Measurements from ENCODE around the gene RSU1.

RSU1 gene

DNA sequence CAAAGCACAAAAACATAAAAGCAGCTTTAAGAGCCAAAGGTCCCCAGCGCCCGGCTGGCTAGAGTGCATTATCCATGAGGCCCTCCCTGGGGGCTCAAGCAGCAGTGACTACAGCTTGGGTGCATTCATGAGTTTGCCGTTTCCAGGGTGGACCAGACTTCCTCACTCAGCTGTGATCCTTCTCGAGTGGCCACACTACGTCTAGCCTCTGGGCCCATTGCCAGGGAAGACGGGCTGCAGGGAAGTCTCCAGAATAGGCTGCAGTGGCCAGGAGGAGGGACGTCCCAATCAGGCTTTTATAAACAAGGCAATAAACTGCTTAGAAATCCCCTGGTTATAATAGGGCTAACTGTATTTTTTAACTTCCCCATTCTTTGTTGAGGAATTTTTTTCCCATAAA, 206.2 kb downstream of the RSU1 start:
- DNase-seq (ENCODE audit: low read depth in 2 of 2, low spot score in 1 of 2), result no peak

DNA sequence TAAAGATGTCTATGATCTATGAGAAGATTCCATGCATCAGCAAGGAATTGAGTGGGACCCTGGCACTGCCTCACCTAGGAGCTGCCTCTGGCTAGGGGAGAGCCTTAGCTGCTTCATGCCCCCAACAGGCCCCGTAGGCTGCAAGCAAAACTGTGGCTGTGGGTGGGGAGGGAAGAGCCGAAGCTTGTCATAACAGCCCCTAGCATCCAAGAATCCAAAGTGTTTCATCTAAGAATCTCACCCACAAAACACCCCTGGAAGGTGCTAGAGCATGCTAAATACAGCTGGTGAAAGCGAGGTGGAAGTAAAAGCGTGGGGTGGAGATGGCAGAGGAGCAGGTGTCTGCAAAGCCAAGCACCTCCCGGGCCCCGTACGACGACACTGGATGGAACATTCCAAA, 208.0 kb downstream of the RSU1 start:
- DNase-seq (ENCODE audit: low read depth in 2 of 2, low spot score in 1 of 2), result no peak

DNA sequence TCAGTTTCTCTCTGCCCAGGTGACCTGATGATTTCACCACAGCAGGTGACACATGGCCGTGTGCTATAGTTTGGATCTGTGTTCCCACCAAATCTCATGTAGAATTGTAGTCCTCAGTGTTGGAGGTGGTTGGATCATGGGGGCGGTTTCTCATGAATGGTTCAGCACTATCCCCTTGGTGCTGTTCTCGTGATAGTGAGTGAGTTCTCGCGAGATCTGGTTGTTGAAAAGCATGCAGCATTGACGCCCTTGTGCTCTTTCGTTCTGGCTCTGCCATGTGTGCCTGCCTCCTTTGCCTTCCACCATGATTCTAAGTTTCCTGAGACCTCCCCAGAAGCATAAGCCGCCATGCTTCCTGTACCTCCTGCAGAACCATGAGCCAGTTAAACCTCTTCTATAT, 210.3 kb downstream of the RSU1 start:
- no peak for DNase-seq (ENCODE audit: low read depth in 2 of 2, low spot score in 1 of 2)

DNA sequence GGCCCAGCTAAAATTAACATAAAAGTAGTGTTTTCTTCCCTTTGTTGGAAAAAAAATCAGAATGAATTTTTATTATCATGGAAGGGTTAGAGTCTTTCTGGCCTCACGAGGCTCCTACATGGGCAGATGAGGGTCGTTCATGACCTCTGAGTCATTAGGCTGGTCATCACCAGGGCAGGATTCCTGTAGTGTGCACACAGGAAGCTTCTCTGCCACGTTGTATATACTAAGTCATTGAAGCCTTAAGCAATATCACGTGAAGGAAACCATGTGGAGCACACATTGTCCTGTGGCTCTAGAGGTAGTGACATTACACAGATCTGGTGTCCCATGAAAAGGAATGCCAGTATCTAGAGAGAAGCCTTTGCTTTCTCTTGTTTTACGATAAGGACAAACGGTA, 210.8 kb downstream of the RSU1 start:
- DNase-seq (ENCODE audit: low read depth in 2 of 2, low spot score in 1 of 2), result no peak

DNA sequence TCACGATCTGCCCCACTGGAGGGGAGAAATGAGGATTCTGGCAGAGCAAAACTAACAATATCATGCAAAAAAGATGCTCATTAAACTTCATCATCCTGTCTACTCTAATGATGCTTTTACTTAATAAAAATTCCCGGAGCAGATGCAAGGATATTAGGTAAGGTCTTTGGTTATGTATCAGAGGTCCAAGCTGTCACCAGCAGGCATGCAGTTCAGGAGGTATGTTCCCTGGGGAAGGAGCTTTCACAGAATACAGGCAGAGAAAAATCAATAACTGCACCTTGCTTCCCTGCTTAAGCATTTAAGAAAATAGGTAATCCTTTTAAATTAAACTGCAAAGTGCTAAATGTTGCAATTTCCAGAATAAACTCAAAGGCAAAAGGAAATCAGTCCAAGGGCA, 213.9 kb downstream of the RSU1 start:
- no peak for DNase-seq (ENCODE audit: low read depth in 2 of 2, low spot score in 1 of 2)

DNA sequence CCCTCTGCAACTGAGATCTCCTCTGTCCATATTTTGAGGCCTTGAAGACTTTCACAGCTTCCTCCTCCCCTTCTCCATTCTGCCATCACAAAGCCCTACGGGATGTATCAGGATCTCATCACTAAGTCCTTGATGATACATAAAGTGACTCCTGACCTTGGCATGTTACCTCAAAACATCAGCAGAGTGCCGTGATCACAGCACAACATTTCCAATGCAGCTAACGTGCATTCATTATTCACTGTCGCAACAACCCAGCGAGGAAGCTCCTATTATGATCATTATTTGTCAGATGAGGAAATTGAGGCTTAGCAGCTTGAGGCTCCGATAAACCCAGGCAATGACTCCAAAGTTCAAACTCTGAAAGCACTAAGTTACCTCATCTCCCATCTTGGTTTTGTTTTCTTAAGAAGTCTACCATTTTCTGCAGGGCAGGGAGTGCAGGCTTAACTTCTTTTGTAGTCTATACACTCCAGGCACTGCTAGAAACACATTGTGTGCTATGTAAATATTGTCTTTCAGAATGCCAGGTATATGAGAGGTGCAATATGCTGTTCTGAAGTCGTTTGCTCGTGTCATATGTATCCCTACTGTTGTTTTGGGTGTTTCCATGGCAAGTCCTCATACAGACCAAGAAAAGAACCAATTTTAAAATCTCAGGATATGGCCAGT, 215.0 kb downstream of the RSU1 start:
- no peak for DNase-seq (ENCODE audit: low read depth in 2 of 2, low spot score in 1 of 2)

DNA sequence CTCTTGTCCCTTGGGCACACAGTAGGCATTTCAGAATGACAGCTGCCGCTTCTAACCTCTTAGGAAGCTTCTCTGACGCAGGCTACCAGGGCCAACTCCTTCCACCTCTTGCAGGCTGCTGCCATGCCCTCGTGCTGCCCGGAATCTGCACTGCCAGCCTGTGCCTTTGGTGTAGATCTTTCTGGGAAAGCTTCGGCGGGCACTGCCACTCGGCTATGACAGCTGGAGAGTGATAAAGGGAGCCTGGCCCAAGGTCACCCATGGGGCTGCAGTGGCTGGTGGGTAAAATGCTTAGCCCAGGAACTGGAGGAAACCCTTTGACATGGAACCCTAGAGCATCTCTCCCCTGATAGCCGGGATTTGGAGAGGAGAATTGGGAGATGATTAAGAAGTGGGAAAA, 217.6 kb downstream of the RSU1 start:
- DNase-seq (ENCODE audit: low read depth in 2 of 2, low spot score in 1 of 2), result no peak

DNA sequence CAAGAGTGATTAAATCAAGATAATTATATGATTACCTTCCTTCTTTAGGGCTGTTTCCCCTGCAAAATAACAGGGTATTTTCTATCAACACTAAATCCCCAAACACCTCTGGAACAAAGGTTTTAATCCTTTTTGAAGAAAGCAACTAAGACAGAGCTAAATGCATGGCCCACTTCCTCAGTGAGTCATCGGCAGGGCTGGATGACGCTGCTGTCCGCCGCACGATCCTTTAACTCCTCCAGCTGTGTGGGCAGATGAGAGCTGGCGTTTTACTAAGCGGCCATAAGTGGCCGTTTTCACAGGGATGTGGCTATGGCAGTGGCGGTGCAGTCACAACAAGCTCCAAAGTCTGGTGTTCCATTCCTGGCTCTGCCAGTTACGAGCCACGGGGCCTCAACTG, 219.6 kb downstream of the RSU1 start:
- DNase-seq (ENCODE audit: low read depth in 2 of 2, low spot score in 1 of 2), result no peak

DNA sequence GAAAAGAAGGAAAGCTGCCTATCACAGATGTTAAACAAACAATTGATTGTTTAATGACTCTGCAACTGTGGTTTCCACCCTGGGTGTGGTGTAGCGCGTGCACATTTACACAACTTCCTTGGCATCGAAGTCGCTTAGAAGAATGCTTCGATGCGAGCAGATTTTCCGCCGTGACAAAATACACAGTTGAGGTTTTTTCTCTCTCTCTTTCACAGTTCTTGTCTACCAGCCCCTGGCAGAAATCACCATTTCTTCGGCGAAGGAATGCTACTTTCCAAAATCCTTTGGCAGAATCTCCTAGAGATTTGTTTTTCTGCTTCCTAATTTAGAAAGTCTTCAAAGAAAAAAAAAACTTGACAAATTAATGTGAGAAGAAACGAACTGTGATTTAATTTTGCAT, 224.8 kb downstream of the RSU1 start:
- no peak for DNase-seq (ENCODE audit: low read depth in 2 of 2, low spot score in 1 of 2)

DNA sequence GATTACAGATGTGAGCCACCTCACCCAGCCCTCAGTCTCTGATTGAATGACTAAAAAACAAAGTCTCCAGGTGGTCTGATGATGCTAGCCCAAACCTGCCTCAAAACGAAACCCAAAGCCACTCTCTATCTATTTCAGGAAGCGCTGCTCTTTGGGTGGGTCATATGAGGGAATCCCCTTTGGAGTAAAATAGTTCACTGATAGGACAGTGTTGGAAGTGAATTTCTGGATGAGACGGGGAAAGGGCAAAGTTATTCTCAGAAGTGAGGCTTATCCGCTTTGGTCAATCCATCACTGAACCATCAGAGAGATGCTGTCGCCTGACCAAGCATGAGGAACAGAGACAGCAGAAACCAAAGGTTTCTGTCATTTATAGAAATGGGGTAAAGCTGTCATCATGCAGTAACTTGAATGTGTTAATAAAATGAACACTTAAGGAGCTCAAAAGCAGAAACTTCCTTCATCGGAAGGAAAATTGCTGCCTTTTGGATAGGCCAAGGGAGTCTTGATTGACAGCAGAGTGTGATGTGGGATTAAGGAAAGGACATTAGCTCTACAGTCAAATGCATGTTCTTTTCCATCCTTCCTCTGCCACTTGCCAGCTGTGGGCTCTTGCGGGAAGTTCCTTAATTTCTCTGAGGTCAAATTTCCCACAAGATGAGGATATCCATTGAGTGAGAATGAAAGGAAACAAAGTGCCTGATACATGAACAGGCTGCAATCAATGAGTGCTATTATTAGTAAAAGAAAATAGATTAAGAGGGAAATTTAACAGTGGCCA, 230.7 kb downstream of the RSU1 start:
- no peak for DNase-seq (ENCODE audit: low read depth in 2 of 2, low spot score in 1 of 2)

DNA sequence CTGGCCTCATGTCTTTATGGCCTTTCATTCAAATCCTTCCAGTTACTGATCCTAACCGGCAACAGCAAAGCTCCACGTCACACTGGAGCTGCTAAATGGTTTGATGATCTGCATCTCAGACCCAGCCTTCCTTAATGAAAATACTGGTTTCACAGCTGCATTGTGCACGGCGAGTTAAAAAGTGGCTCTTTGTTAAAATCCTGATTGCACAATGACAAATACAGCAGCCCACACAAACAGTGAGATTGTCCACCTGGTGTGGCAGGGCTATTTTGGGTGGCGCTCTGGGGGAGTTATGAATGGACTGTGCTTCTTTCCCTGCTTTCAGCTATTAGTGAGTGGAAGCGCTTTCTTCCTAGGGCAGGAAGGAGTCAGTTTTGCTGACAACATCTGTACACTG, 232.1 kb downstream of the RSU1 start:
- no peak for DNase-seq (ENCODE audit: low read depth in 2 of 2, low spot score in 1 of 2)

DNA sequence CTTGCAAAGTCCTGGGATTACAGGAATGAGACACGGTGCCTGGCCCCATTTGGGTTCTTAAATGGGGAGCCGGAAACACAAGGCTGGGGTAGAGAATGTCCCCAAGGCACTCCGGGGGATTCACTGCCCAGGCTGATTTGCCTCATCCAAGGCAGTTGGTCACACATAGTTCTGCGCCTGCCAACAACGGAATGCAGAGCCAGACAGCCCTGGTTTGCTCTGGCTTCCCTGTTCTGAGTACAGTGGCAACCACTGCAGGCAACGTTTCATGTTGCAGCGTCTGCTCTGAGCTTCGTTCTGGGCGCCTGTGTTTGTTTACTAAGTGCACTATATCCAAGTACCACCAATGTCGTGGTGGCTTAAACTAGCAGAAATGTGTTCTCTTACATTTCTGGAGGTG, 233.8 kb downstream of the RSU1 start:
- DNase-seq (ENCODE audit: low read depth in 2 of 2, low spot score in 1 of 2), result no peak

DNA sequence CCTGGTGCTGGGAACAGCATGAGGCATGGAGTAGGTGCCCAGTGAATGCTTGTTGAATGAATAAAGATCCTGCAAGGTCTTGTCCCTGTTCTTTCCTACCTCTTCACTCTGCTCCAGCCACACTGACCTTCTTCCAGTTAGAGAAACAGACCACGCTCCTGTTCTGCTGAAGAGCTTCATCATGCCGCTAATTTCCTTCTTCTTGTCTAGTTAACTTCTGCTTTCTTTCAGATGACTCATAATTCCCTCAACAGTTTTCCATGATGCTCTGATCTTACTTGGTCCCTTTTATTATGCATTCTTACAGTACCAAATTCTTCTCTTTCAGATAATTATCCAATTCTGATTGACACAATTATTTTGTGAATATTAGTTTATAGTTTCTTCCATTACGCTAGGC, 236.0 kb downstream of the RSU1 start:
- DNase-seq (ENCODE audit: low read depth in 2 of 2, low spot score in 1 of 2), result no peak

DNA sequence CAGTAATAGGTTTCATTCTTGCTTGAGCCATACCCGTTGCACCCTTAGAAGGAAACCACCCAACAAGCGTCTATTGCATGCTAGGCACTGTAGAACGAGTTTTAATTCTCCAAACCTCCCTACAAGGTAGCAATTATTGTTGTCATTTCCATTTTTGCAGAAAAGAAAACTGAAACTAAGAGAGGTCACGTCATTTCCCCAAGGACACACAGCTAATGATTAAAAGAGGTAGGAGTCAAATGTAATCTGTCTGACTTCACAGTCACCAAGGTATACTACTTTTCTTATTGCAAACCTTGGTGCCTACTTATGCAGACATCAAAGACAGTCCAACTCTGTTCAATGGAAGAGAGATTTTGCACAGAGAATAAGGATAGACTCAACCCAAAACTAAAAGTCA, 246.5 kb downstream of the RSU1 start:
- no peak for DNase-seq (ENCODE audit: low read depth in 2 of 2, low spot score in 1 of 2)

DNA sequence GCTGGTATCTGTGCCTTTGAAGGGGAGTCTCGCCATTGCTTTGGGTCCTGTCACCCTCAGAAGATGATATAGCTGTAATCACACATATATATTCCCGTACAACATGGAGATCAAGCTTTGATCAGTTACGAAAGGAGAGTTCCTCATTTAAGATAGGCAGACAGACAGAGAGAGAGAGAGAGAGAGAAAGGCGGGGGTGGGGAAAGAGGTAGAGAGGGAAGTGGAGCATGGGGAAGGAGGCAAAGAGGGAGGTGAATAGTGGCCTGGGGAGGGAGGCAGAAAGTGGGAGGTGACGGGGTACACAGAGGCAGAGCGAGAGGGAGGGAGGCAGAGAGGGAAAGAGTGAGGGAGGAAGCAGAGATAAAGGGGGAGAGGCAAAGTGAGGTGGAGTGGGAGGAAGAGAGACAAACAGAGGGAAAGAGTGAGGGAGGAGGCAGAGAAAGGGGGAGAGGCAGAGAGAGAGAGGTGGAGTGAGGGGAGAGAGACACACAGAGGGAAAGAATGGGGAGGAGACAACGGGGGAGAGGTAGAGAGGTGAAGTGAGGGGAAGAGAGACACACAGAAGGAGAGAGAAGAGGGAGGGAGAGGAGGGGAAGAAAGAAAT, 250.9 kb downstream of the RSU1 start:
- no peak for DNase-seq (ENCODE audit: low read depth in 2 of 2, low spot score in 1 of 2)

DNA sequence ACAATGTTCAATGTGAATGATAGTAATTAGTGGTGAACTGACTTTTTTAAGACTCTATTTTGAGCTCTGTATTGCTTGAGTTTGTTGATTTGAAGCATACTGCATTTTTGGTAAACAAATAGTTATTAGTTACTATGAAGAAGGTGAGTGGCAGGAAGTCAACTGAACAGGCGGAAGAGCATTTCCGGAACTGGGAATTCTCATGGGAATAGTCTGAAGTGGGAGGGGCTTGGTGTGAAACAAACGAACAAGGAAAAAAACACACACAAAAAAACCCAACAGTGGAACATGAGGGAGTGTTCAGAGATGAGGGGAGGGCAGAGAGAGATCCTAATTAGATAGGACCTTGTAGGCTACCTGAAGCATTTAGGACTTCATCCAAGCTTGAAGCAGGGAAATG, 251.6 kb downstream of the RSU1 start:
- no peak for DNase-seq (ENCODE audit: low read depth in 2 of 2, low spot score in 1 of 2)

DNA sequence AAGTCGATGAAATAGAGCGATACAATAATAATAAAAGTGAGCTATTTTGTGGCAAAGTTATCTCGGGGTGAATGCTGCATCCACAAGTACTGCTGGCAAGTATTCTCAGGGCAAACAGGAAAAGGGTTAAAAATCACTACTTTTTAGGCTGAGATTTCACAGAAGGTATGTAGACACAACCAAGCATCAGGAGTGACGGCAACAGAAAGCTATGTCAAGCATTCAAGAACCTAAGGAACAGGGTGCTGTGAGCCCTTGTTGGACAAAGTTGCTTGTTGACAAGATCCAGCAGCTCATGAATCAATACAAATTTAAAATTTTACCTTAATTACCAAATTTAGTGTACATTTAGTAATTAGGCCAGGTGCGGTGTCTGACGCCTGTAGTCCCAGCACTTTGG, 254.3 kb downstream of the RSU1 start:
- no peak for DNase-seq (ENCODE audit: low read depth in 2 of 2, low spot score in 1 of 2)

DNA sequence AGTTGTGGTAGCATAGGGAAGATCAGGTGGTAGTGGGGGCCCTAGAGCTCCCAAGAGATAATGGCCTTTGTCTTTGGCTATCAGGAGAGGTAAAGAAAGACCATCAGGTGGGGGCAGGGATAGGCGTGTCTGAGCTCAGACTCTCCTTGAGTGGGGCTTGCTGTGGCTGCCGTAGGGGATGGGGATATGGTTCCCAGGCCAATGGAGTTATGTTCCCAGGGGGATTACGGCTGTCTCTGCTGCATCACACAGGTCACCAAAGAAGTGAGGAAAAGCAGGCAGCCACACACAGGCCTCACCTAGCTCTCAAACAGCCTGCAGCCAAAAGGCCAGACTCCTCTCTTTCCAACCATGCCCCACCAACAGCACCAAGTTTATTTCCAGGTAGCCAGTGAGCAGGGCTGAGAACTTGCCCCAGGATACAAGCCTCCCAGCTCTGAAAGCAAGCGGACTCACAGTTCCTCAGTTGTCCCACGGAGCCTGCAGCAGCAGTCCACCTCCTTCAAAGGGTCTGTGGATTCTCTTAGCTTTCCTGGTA, 257.9 kb downstream of the RSU1 start:
- DNase-seq (ENCODE audit: low read depth in 2 of 2, low spot score in 1 of 2), result no peak

DNA sequence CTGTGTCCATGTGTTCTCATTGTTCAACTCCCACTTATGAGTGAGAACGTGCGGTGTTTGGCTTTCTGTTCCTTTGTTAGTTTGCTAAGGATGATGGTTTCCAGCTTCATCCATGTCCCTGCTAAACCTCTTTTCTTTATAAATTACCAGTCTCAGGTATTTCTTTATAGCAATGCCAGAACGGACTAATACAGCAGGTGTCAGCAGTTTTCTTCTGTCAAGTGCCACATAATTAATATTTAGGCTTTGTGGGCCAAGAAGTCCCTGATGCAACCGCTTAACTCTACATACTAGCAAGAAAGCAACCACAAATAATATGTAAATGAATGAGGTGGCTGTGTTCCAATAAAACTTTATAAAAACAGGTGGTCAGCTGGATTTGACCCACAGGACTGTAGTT, 269.3 kb downstream of the RSU1 start:
- DNase-seq (ENCODE audit: low read depth in 2 of 2, low spot score in 1 of 2), result no peak

DNA sequence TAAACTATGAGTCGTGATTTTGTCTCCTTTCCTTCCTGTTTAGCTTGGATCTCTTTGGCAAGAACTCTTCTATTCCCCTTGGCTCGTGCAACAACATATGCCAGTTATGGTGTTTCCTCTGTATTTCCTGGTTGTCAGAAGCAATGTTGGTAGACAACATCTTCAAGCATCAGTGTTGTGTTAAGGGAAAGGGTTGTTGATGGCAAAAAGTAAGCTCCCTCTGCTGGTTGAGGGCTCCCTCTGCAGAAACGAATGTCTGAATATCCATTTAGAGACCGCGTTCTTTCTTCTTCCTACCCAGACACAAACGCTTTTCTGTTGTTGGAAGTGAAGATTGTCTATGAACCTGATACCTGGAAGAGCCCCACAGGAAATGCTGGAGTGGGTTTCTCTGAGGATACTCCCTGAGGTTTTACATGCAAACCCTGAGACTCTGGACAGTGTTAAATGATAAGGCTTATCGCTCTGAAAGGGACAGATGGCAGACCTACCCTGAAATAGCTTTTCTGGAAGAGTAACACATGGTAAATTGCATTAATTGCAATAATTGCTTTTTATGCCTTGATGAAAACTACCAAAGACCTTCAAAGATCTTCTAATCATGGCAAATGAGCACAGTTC, 272.0 kb downstream of the RSU1 start:
- no peak for DNase-seq (ENCODE audit: low read depth in 2 of 2, low spot score in 1 of 2)

DNA sequence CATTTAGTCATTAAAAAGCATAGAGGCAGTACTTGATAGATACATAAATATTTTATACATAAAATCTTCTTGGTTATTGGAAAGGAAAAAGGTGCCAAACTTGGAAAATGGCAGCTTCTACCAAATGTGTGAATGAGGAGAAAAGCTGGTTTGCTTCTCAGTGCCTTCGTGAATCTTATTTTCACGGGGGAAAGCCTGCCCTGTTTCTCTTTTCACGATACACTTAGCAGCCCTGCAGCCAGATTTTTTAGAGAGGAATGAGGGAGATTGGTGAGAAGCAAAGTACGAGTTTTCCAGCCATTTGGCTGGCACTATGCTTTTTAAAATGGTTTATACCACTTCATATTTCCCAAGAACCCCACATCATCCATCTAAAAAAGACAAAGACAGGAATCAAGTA, 272.6 kb downstream of the RSU1 start:
- no peak for DNase-seq (ENCODE audit: low read depth in 2 of 2, low spot score in 1 of 2)

DNA sequence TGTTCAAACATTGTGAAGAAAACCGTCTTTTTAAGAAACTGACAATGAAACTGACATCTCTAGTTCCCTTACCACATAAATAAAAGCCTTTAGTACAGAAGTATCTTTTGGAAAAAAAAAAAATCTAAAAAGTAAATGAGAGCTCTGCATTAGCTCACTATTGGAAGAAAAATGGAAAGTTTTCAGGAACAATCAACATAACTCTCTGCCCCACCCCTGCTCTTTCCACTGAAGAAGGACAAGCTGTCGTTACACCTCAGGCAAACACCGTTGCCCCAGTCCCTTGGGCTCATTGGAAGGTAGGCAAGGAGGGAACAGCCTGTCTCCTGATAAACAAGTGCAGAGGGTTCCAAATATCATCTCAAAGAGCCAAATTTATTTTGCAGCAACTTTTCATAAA, 273.1 kb downstream of the RSU1 start:
- DNase-seq (ENCODE audit: low read depth in 2 of 2, low spot score in 1 of 2), result no peak
